ENCODE data around the gene LRGUK.
"Not testable (repeated sequence)": the region's sequence is repeated elsewhere in the genome, so short reads cannot be mapped to it uniquely, and the experiment has no call there.

Gene LRGUK

GRCh38 chr7:134201569-134202261, 74.6 kb downstream of the LRGUK start:
- WGBS, 2 experiments (ENCODE audit: insufficient coverage in 2 of 2), result 100% methylated on average over 1 of the region's 7 CpGs; no CpG with 5 or more reads in 1 of the 2 experiments
- H3K4me3 ChIP-seq (ENCODE audit: extremely low read depth, insufficient read depth, low read length, poor library complexity, severe bottlenecking), result no peak overlapping the region
- H3K36me3 ChIP-seq (ENCODE audit: control insufficient read depth, insufficient read depth, low read length), result no peaks in the 10 kb centered on the region
- H3K27ac ChIP-seq (ENCODE audit: low read depth, low read length, severe bottlenecking), result no peak overlapping the region
- H3K4me1 ChIP-seq (ENCODE audit: control insufficient read depth, insufficient read depth, low read length, poor library complexity, severe bottlenecking), result no peaks in the 10 kb centered on the region
- H3K9me3 ChIP-seq (ENCODE audit: control insufficient read depth, low read length), result no peaks in the 10 kb centered on the region

GRCh38 chr7:134203186-134203889, 76.2 kb downstream of the LRGUK start:
- Histone ChIP-seq H3K27ac (ENCODE audit: low read depth, low read length, severe bottlenecking) (no peak overlapping the region), H3K4me3 (ENCODE audit: extremely low read depth, insufficient read depth, low read length, poor library complexity, severe bottlenecking) (no peak overlapping the region), H3K4me1 (ENCODE audit: control insufficient read depth, insufficient read depth, low read length, poor library complexity, severe bottlenecking) (no peaks in the 10 kb centered on the region), H3K36me3 (ENCODE audit: control insufficient read depth, insufficient read depth, low read length) (no peaks in the 10 kb centered on the region), H3K9me3 (ENCODE audit: control insufficient read depth, low read length) (no peaks in the 10 kb centered on the region)
- WGBS, 2 experiments (ENCODE audit: insufficient coverage in 2 of 2), result 96 to 97% methylated on average over 3 to 4 of the region's 4 CpGs

- Histone ChIP-seq H3K27ac (ENCODE audit: low read depth, low read length, severe bottlenecking) (no peak overlapping the region), H3K4me1 (ENCODE audit: control insufficient read depth, insufficient read depth, low read length, poor library complexity, severe bottlenecking) (no peaks in the 10 kb centered on the region), H3K36me3 (ENCODE audit: control insufficient read depth, insufficient read depth, low read length) (no peaks in the 10 kb centered on the region), H3K4me3 (ENCODE audit: extremely low read depth, insufficient read depth, low read length, poor library complexity, severe bottlenecking) (no peak overlapping the region), H3K9me3 (ENCODE audit: control insufficient read depth, low read length) (no peaks in the 10 kb centered on the region)
- 85 to 88% methylated on average over 12 of the region's 16 CpGs for WGBS, 2 experiments (ENCODE audit: insufficient coverage in 2 of 2)
Observed at GRCh38 chr7:134209322-134210015, 82.3 kb downstream of the LRGUK start.

GRCh38 chr7:134210227-134210626, 83.1 kb downstream of the LRGUK start:
- no peak overlapping the region for H3K4me3 ChIP-seq (ENCODE audit: extremely low read depth, insufficient read depth, low read length, poor library complexity, severe bottlenecking)
- H3K36me3 ChIP-seq (ENCODE audit: control insufficient read depth, insufficient read depth, low read length), result no peaks in the 10 kb centered on the region
- no peak overlapping the region for H3K27ac ChIP-seq (ENCODE audit: low read depth, low read length, severe bottlenecking)
- no peaks in the 10 kb centered on the region for H3K4me1 ChIP-seq (ENCODE audit: control insufficient read depth, insufficient read depth, low read length, poor library complexity, severe bottlenecking)
- WGBS, 2 experiments (ENCODE audit: insufficient coverage in 2 of 2), result 100% methylated on average over 3 to 4 of the region's 8 CpGs
- H3K9me3 ChIP-seq (ENCODE audit: control insufficient read depth, low read length), result no peaks in the 10 kb centered on the region

GRCh38 chr7:134210976-134211663, 84.0 kb downstream of the LRGUK start:
- WGBS, 2 experiments (ENCODE audit: insufficient coverage in 2 of 2), result 92% methylated on average over 5 to 6 of the region's 7 CpGs
- Histone ChIP-seq H3K36me3 (ENCODE audit: control insufficient read depth, insufficient read depth, low read length) (no peaks in the 10 kb centered on the region), H3K4me1 (ENCODE audit: control insufficient read depth, insufficient read depth, low read length, poor library complexity, severe bottlenecking) (no peaks in the 10 kb centered on the region), H3K9me3 (ENCODE audit: control insufficient read depth, low read length) (no peaks in the 10 kb centered on the region), H3K27ac (ENCODE audit: low read depth, low read length, severe bottlenecking) (no peak overlapping the region), H3K4me3 (ENCODE audit: extremely low read depth, insufficient read depth, low read length, poor library complexity, severe bottlenecking) (no peak overlapping the region)

- Histone ChIP-seq H3K4me3 (ENCODE audit: extremely low read depth, insufficient read depth, low read length, poor library complexity, severe bottlenecking) (no peak overlapping the region), H3K9me3 (ENCODE audit: control insufficient read depth, low read length) (no peaks in the 10 kb centered on the region), H3K36me3 (ENCODE audit: control insufficient read depth, insufficient read depth, low read length) (no peaks in the 10 kb centered on the region)
Observed at GRCh38 chr7:134211817-134212216, 84.7 kb downstream of the LRGUK start.

GRCh38 chr7:134212576-134213546, 85.7 kb downstream of the LRGUK start:
- no peak overlapping the region for H3K27ac ChIP-seq (ENCODE audit: low read depth, low read length, severe bottlenecking)
- no peaks in the 10 kb centered on the region for H3K36me3 ChIP-seq (ENCODE audit: control insufficient read depth, insufficient read depth, low read length)
- no peaks in the 10 kb centered on the region for H3K9me3 ChIP-seq (ENCODE audit: control insufficient read depth, low read length)
- WGBS, 2 experiments (ENCODE audit: insufficient coverage in 2 of 2), result 91 to 95% methylated on average over 11 of the region's 13 CpGs
- no peaks in the 10 kb centered on the region for H3K4me1 ChIP-seq (ENCODE audit: control insufficient read depth, insufficient read depth, low read length, poor library complexity, severe bottlenecking)
- no peak overlapping the region for H3K4me3 ChIP-seq (ENCODE audit: extremely low read depth, insufficient read depth, low read length, poor library complexity, severe bottlenecking)

More at GRCh38 chr7:134211817-134212216, 84.7 kb downstream of the LRGUK start:
- H3K27ac ChIP-seq (ENCODE audit: low read depth, low read length, severe bottlenecking), result no peak overlapping the region
- H3K4me1 ChIP-seq (ENCODE audit: control insufficient read depth, insufficient read depth, low read length, poor library complexity, severe bottlenecking), result no peaks in the 10 kb centered on the region

GRCh38 chr7:134220236-134220635, 93.1 kb downstream of the LRGUK start:
- Histone ChIP-seq H3K27ac (ENCODE audit: low read depth, low read length, severe bottlenecking) (no peak overlapping the region), H3K36me3 (ENCODE audit: control insufficient read depth, insufficient read depth, low read length) (no peaks in the 10 kb centered on the region), H3K4me3 (ENCODE audit: extremely low read depth, insufficient read depth, low read length, poor library complexity, severe bottlenecking) (no peak overlapping the region), H3K9me3 (ENCODE audit: control insufficient read depth, low read length) (no peaks in the 10 kb centered on the region), H3K4me1 (ENCODE audit: control insufficient read depth, insufficient read depth, low read length, poor library complexity, severe bottlenecking) (no peaks in the 10 kb centered on the region)
- 83 to 90% methylated on average over 1 to 2 of the region's 3 CpGs for WGBS, 2 experiments (ENCODE audit: insufficient coverage in 2 of 2)

- not testable (repeated sequence) for H3K9me3 ChIP-seq (ENCODE audit: control insufficient read depth, low read length); H3K36me3 ChIP-seq (ENCODE audit: control insufficient read depth, insufficient read depth, low read length); H3K27ac ChIP-seq (ENCODE audit: low read depth, low read length, severe bottlenecking); H3K4me3 ChIP-seq (ENCODE audit: extremely low read depth, insufficient read depth, low read length, poor library complexity, severe bottlenecking); H3K4me1 ChIP-seq (ENCODE audit: control insufficient read depth, insufficient read depth, low read length, poor library complexity, severe bottlenecking)
- WGBS, 2 experiments (ENCODE audit: insufficient coverage in 2 of 2), result 96 to 97% methylated on average over 6 to 7 of the region's 7 CpGs
Observed at GRCh38 chr7:134231296-134231695, 104.2 kb downstream of the LRGUK start.

- Histone ChIP-seq H3K36me3 (ENCODE audit: control insufficient read depth, insufficient read depth, low read length) (no peaks in the 10 kb centered on the region), H3K4me3 (ENCODE audit: extremely low read depth, insufficient read depth, low read length, poor library complexity, severe bottlenecking) (no peak overlapping the region), H3K4me1 (ENCODE audit: control insufficient read depth, insufficient read depth, low read length, poor library complexity, severe bottlenecking) (no peaks in the 10 kb centered on the region), H3K27ac (ENCODE audit: low read depth, low read length, severe bottlenecking) (no peak overlapping the region), H3K9me3 (ENCODE audit: control insufficient read depth, low read length) (no peaks in the 10 kb centered on the region)
- 96 to 100% methylated on average over 3 of the region's 4 CpGs for WGBS, 2 experiments (ENCODE audit: insufficient coverage in 2 of 2)
Observed at GRCh38 chr7:134234216-134234615, 107.1 kb downstream of the LRGUK start.

All from mesodermal cell (in vitro differentiated cells).